Liver (tissue), 9 donors: ENCODE data around the gene USHBP1. TPM values are rescaled to one million over a fixed set of nuclear protein-coding genes. Genes with fewer than 3 reads are reported as not detected.

Experiments used
- DNase-seq: peaks from one replicate; pipeline ENCODE4 v3.0.0-alpha.2; 2017; ENCODE audit warnings: low spot score
- H3K27ac ChIP-seq, 2 donors: one replicate each; pipeline ENCODE4 v1.7.0; 2013; ENCODE audit warnings: inconsistent platforms in 2 of 2, low read length in 2 of 2, control low read depth in 1 of 2, low read depth in 1 of 2, mild to moderate bottlenecking in 1 of 2
- H3K27me3 ChIP-seq, 4 donors: one replicate each; pipeline versions ENCODE4 v1.6.1 to v1.7.0; 2013; ENCODE audit warnings: low read length in 3 of 4, inconsistent platforms in 1 of 4, mild to moderate bottlenecking in 1 of 4, moderate library complexity in 1 of 4; ENCODE audit not compliant: control insufficient read depth in 4 of 4, insufficient read depth in 4 of 4
- H3K36me3 ChIP-seq, 4 donors: one replicate each; pipeline versions ENCODE4 v1.6.1 to v1.7.0; 2013; ENCODE audit warnings: low read length in 3 of 4, mild to moderate bottlenecking in 3 of 4, low read depth in 1 of 4, moderate library complexity in 1 of 4; ENCODE audit not compliant: control insufficient read depth in 4 of 4, insufficient read depth in 3 of 4
- H3K4me1 ChIP-seq, 4 donors: one replicate each; pipeline versions ENCODE4 v1.6.1 to v1.7.0; 2013; ENCODE audit warnings: low read length in 3 of 4, mild to moderate bottlenecking in 3 of 4, moderate library complexity in 1 of 4; ENCODE audit not compliant: control insufficient read depth in 4 of 4, insufficient read depth in 4 of 4
- H3K4me3 ChIP-seq, 3 donors: one replicate each; pipeline versions ENCODE4 v1.6.1 to v1.7.0; 2013; ENCODE audit warnings: low read length in 3 of 3, control low read depth in 1 of 3, low read depth in 1 of 3, mild to moderate bottlenecking in 1 of 3
- H3K9ac ChIP-seq, 2 donors: one replicate each; pipeline ENCODE4 v1.7.0; 2013; ENCODE audit warnings: low read length in 2 of 2, mild to moderate bottlenecking in 2 of 2, moderate library complexity in 2 of 2, control low read depth in 1 of 2, low read depth in 1 of 2
- H3K9me3 ChIP-seq, 4 donors: one replicate each; pipeline versions ENCODE4 v1.6.1 to v1.7.0; 2013; ENCODE audit warnings: low read length in 3 of 4; ENCODE audit not compliant: control insufficient read depth in 4 of 4
- ATF3 ChIP-seq: IDR thresholded peaks from 2 replicates; pipeline ENCODE4 v1.6.1; 2016; ENCODE audit warnings: antibody characterized with exemption
- FOXA1 ChIP-seq: IDR thresholded peaks from 2 replicates; pipeline ENCODE4 v1.6.1; 2016; ENCODE audit warnings: antibody characterized with exemption
- GABPA ChIP-seq, 2 donors: IDR thresholded peaks in 1 of 2; conservative IDR thresholded peaks in 1 of 2; 2 replicates each; pipeline ENCODE4 v1.6.1; 2016; ENCODE audit warnings: antibody characterized with exemption in 2 of 2, mild to moderate bottlenecking in 1 of 2, moderate library complexity in 1 of 2
- HNF4A ChIP-seq, 2 donors: conservative IDR thresholded peaks; 2 replicates each; pipeline ENCODE4 v1.6.1; 2016; ENCODE audit warnings: antibody characterized with exemption in 2 of 2, mild to moderate bottlenecking in 2 of 2
- HNF4G ChIP-seq: IDR thresholded peaks from 2 replicates; pipeline ENCODE4 v1.6.1; 2016; ENCODE audit warnings: antibody characterized with exemption
- JUND ChIP-seq, 2 donors: IDR thresholded peaks; 2 replicates each; pipeline ENCODE4 v1.6.1; 2016; ENCODE audit warnings: antibody characterized with exemption in 2 of 2
- MAX ChIP-seq: IDR thresholded peaks from 2 replicates; pipeline ENCODE4 v1.6.1; 2016; ENCODE audit warnings: antibody characterized with exemption
- RAD21 ChIP-seq, 2 donors: IDR thresholded peaks; 2 replicates each; pipeline ENCODE4 v1.6.1; 2016; ENCODE audit warnings: antibody characterized with exemption in 2 of 2, mild to moderate bottlenecking in 2 of 2
- RXRA ChIP-seq, 2 donors: IDR thresholded peaks; 2 replicates each; pipeline ENCODE4 v1.6.1; 2017 to 2018; ENCODE audit warnings: antibody characterized with exemption in 2 of 2, mild to moderate bottlenecking in 1 of 2
- SP1 ChIP-seq: IDR thresholded peaks from 2 replicates; pipeline ENCODE4 v1.6.1; 2018; ENCODE audit warnings: antibody characterized with exemption, mild to moderate bottlenecking
- YY1 ChIP-seq: IDR thresholded peaks from 2 replicates; pipeline ENCODE4 v1.6.1; 2016; ENCODE audit warnings: antibody characterized with exemption, mild to moderate bottlenecking
- ZBTB33 ChIP-seq: IDR thresholded peaks from 2 replicates; pipeline ENCODE4 v1.6.1; 2016; ENCODE audit warnings: antibody characterized with exemption
- WGBS: extraction: QIAGEN DNeasy Blood & Tissue Kit; methylation state at CpG from one replicate; pipeline ENCODE4 v1.1.7; 2013; 5-methylcytosine and 5-hydroxymethylcytosine counted together
- polyA plus RNA-seq, 2 donors: library from polyadenylated mRNA; stranded (reverse) in 1 of 2; unstranded in 1 of 2; fragments of 200-250 nt in 1 of 2; fragments of >200 nt in 1 of 2; fragmentation: Nextera tagmentation in 1 of 2; extraction: Ambion mirVana in 1 of 2; gene quantifications; one replicate each; pipeline versions ENCODE4 v1.2.1 to v1.2.3, GENCODE V29; 2013 to 2015
- total RNA-seq, 2 donors: library from RNA; depleted of rRNA; stranded (reverse); fragments of >200 nt; gene quantifications; one replicate each; pipeline ENCODE4 v1.2.3, GENCODE V29; 2014
- donor health status: healthy.
- donor health status: healthy.
- donor health status: healthy.
- donor health status: healthy.
- donor health status: healthy.

The USHBP1 gene
- total RNA-seq, result 1 to 10 TPM; 2.1 to 2.6 TPM
- 1 to 10 TPM; 1.2 to 1.6 TPM for polyA plus RNA-seq

GRCh38 chr19:17264641-17264979 is at the start of gene USHBP1:
USHBP1 (minus strand) TSS chr19:17264745; CDS start chr19:17264299, 446 bp downstream.
- 59% methylated on average over 5 of the region's 5 CpGs for WGBS
- Histone ChIP-seq H3K27ac (peak within 1 kb of the TSS; percentile 13 to 46), H3K9ac (peak within 1 kb of the TSS in 1 of 2 donors; percentile 36), H3K4me3 (peak within 1 kb of the TSS in 1 of 3 donors; percentile 7), H3K4me1 (peaks cover 3 to 11% (median 10%) of the 10 kb centered on the region in 4 donors), H3K27me3 (no peaks in the 10 kb centered on the region), H3K9me3 (no peaks in the 10 kb centered on the region), H3K36me3 (peaks cover 0 to 3% (median 0%) of the 10 kb centered on the region in 4 donors)
- TF ChIP-seq ATF3 (no peak), SP1 (peak; percentile 31), MAX (no peak)
- no peak for DNase-seq

GRCh38 chr19:17314007-17314593 is 49.6 kb upstream of the USHBP1 start:
- 92% methylated on average over 19 of the region's 19 CpGs for WGBS
- Histone ChIP-seq H3K27ac (no peak overlapping the region), H3K9ac (no peak overlapping the region), H3K4me1 (peaks cover 0 to 24% (median 15%) of the 10 kb centered on the region in 4 donors), H3K27me3 (no peaks in the 10 kb centered on the region), H3K36me3 (peaks cover 12 to 23% (median 20%) of the 10 kb centered on the region in 4 donors), H3K4me3 (no peak overlapping the region), H3K9me3 (no peaks in the 10 kb centered on the region)
- TF ChIP-seq YY1 (no peak), RAD21 (IDR thresholded peaks at IDR 0.05) (no peak), HNF4G (no peak), SP1 (no peak), GABPA (IDR thresholded peaks at IDR 0.05 in 1 of 2, conservative IDR thresholded peaks at IDR 0.05 in 1 of 2) (no peak), RXRA (IDR thresholded peaks at IDR 0.05) (no peak), ZBTB33 (no peak), HNF4A (conservative IDR thresholded peaks at IDR 0.05) (no peak), ATF3 (no peak), JUND (IDR thresholded peaks at IDR 0.05) (no peak)
- no peak for DNase-seq

GRCh38 chr19:17312189-17313113 is 47.9 kb upstream of the USHBP1 start:
- Histone ChIP-seq H3K4me3 (no peak overlapping the region), H3K27me3 (no peaks in the 10 kb centered on the region), H3K9me3 (no peaks in the 10 kb centered on the region), H3K36me3 (peaks cover 12 to 20% (median 17%) of the 10 kb centered on the region in 4 donors), H3K4me1 (peaks cover 0 to 30% (median 18%) of the 10 kb centered on the region in 4 donors), H3K9ac (no peak overlapping the region), H3K27ac (no peak overlapping the region)
- DNase-seq, result no peak
- 85% methylated on average over 20 of the region's 20 CpGs for WGBS
- TF ChIP-seq JUND (IDR thresholded peaks at IDR 0.05) (no peak), HNF4G (no peak), RXRA (IDR thresholded peaks at IDR 0.05) (no peak), FOXA1 (no peak)
